ENCODE data around the gene EXOC4.

The EXOC4 gene

DNA sequence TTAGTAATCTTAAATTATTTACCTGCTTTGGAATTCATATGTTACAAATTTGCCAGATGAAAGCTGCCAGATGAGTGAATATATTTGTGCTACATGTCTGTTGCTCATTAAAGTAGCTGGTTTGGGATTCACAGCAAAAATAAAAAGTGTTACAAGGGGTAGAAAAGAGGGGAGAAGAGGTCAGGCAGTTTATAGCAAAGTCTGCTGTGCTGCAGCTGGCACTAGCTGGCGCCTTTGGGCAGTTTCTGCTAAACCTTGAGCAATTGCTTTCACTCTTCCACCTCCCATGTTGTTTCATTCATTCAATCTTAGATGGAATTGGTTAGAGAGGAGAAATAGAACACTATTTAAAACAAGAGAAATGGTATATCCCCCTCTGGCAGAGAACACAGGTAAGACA lies 470.2 kb downstream of the EXOC4 start:
- Histone ChIP-seq H3K27ac (no peak overlapping the region), H3K4me3 (no peak overlapping the region)
- no peak for TF ChIP-seq CTCF (IDR thresholded peaks at IDR 0.05)
- DNase-seq (ENCODE audit: low spot score) = no peak

DNA sequence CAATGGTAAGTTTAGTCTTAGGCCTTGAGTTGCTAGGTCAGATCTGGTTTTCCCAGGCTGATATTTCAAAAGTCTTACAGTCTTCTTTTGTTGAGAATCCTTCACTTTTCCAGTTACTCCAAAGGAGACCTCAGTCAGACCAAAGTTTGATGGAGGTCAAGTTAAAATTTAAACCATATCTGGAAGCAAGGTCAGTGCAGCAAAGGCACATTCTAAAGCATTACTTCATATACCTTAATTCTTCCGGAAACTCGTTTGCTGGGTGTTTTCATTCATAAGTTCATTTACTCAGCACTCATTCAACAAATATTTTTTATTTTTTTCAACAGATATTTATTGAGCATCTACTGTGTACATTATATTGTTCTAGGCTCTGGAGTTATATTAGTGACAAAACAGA lies 471.3 kb downstream of the EXOC4 start:
- TF ChIP-seq CTCF (IDR thresholded peaks at IDR 0.05) = no peak
- DNase-seq (ENCODE audit: low spot score) = no peak
- Histone ChIP-seq H3K27ac (no peak overlapping the region), H3K4me3 (no peak overlapping the region)

- H3K4me3 ChIP-seq = no peak overlapping the region
- DNase-seq (ENCODE audit: low spot score) = no peak
- H3K27ac ChIP-seq = no peak overlapping the region
- TF ChIP-seq CTCF (IDR thresholded peaks at IDR 0.05) = no peak
Measured at GRCh38 chr7:133724694-133725093, 471.8 kb downstream of the EXOC4 start.

- no peak for DNase-seq (ENCODE audit: low spot score)
- no peak overlapping the region for H3K27ac ChIP-seq
- no peak for TF ChIP-seq CTCF (IDR thresholded peaks at IDR 0.05)
- H3K4me3 ChIP-seq = no peak overlapping the region
Measured at GRCh38 chr7:133727476-133728214, 474.8 kb downstream of the EXOC4 start.

DNA sequence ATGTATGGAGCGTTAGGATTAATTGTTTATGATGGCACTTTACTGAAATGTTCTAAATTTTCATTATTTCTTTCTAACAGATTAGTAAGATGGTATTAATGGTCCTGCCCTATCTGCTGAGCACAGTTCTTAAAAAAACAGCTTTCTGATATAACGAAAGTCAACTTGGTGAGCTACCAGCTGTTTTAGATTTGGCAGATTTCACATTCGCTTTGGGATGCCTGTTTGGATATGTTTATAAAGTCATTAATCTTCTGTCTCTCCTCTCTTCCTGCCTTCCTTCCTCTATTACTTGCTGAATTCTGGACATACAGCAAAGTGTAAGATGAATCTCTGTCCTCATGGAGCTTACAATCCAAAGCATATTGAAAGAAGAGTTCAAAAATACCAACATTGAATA lies 477.5 kb downstream of the EXOC4 start:
- DNase-seq (ENCODE audit: low spot score) = no peak
- TF ChIP-seq CTCF (IDR thresholded peaks at IDR 0.05) = no peak
- H3K27ac ChIP-seq = no peak overlapping the region
- no peak overlapping the region for H3K4me3 ChIP-seq

DNA sequence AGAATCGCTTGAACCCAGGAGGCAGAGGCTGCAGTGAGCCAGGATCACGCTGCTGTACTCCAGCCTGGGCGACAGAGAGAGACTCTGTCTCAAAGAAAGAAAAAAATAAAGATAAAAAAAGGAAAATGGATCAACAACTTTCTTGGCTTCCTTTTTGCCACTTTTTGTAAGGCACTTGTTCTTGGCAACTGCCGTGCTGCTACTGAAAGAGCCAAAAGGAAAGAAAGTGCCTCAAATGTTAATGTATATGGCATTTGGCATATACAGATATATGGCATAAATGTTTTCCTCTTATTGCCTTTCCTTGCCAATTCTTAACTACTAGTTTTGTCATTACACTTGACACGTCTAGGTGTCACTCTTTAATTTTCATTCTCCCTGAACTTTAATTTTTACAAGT lies 480.5 kb downstream of the EXOC4 start:
- TF ChIP-seq CTCF (IDR thresholded peaks at IDR 0.05) = no peak
- DNase-seq (ENCODE audit: low spot score) = no peak
- no peak overlapping the region for H3K4me3 ChIP-seq
- no peak overlapping the region for H3K27ac ChIP-seq

DNA sequence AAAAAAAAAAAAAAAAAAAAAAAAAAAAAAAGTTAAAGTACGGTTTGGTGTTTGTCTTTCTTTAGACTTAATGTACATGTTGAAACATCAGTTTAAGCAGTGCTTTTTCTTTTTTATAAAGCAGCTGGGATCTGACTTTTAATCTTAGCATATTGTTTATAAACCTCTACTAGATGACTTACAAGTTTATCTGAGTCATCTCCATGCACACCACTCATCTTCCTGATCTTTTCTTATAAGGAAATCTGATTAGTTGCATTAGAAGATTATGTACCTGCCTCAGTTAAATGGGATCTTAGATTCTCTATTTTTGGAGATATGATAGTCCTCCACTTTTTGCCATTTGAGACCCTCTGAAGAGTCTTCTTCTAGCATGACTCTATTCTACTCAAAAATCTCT lies 482.3 kb downstream of the EXOC4 start:
- H3K27ac ChIP-seq = no peak overlapping the region
- H3K4me3 ChIP-seq = no peak overlapping the region
- DNase-seq (ENCODE audit: low spot score) = no peak
- TF ChIP-seq CTCF (IDR thresholded peaks at IDR 0.05) = no peak

All from coronary artery (tissue), 2 donors.